PFSK-1 (cell line): ENCODE data around the gene UCP2.

ENCODE experiments used
- FOXP2 ChIP-seq: optimal IDR thresholded peaks from 2 replicates; pipeline ENCODE3; 2011; ENCODE audit warnings: borderline replicate concordance, control low read depth, inconsistent platforms; ENCODE audit not compliant: insufficient read depth; ENCODE audit errors: extremely low read length, extremely low read depth
- POLR2AphosphoS5 ChIP-seq: IDR thresholded peaks from 2 replicates; pipeline ENCODE4 v1.6.1; 2012; ENCODE audit warnings: low read depth, mild to moderate bottlenecking, control low read depth, low read length, moderate library complexity
- REST ChIP-seq, 2 experiments: IDR thresholded peaks; 2 replicates each; pipeline versions ENCODE4 v1.6.1 to v1.8.0; 2011 to 2012; ENCODE audit warnings: low read depth in 2 of 2, low read length in 2 of 2, control low read depth in 1 of 2, inconsistent platforms in 1 of 2, mild to moderate bottlenecking in 1 of 2, moderate library complexity in 1 of 2; ENCODE audit not compliant: insufficient read depth in 1 of 2
- SIN3A ChIP-seq: IDR thresholded peaks from 2 replicates; pipeline ENCODE4 v1.6.1; 2012; ENCODE audit warnings: mild to moderate bottlenecking, low read length, moderate library complexity, borderline replicate concordance; ENCODE audit not compliant: insufficient read depth
- TAF1 ChIP-seq: IDR thresholded peaks from 2 replicates; pipeline ENCODE4 v1.6.1; 2012; ENCODE audit warnings: low read length, control low read depth, borderline replicate concordance; ENCODE audit not compliant: insufficient read depth

Gene UCP2

GRCh38 chr11:74006743-74007304 lies 24.2 kb upstream of the UCP2 start:
- TF ChIP-seq REST (IDR thresholded peaks at IDR 0.05; ENCODE audit: insufficient read depth in 1 of 2, low read depth in 2 of 2, low read length in 2 of 2) = no peak
- no peak for TF ChIP-seq FOXP2
- TF ChIP-seq TAF1 = no peak
- TF ChIP-seq SIN3A = no peak
- no peak for TF ChIP-seq POLR2AphosphoS5

DNA sequence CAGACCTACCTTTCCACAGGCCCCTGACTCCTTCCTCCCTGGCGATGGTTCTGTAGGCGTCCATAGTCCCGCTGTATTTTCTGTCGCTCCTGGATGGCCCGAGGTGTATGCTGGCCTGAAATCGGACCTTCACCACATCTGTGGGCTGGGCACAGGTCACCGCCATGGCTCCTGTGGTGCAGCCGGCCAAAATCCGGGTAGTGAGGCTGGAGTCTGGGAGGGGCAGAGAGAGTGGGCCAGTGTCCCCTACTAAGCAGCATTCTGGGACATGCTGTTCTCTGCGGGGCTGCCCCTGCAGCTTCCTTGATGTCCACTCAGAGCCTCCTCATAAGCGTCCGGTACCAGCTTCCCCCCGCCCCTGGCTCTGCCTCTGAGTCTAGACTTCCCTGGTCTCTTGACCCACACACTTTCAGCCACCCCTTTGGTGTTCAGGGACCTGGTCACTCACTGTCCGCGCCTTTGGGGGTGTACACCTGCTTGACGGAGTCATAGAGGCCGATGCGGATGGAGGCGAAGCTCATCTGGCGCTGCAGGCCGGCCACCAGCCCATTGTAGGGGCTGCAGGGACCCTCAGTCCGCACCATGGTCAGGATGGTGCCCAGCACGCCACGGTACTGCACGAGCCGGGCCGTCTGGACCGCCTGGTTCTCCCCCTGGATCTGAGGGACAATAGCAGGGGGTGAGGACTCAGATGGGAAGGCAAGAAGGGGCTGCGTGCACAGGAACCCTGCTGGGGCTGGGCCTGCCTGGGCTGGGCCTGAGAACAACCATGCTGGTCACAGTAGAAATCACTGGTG lies 23.3 kb upstream of the UCP2 start:
- TF ChIP-seq SIN3A = no peak
- no peak for TF ChIP-seq REST (IDR thresholded peaks at IDR 0.05; ENCODE audit: insufficient read depth in 1 of 2, low read depth in 2 of 2, low read length in 2 of 2)
- TF ChIP-seq POLR2AphosphoS5 = no peak
- TF ChIP-seq FOXP2 = no peak
- TF ChIP-seq TAF1 = no peak

- TF ChIP-seq TAF1 (no peak), REST (IDR thresholded peaks at IDR 0.05; ENCODE audit: insufficient read depth in 1 of 2, low read depth in 2 of 2, low read length in 2 of 2) (no peak), SIN3A (no peak), FOXP2 (no peak), POLR2AphosphoS5 (no peak)
Observed at GRCh38 chr11:74004759-74005615, 22.3 kb upstream of the UCP2 start.

- TF ChIP-seq TAF1 (no peak), FOXP2 (no peak), SIN3A (no peak), POLR2AphosphoS5 (no peak), REST (IDR thresholded peaks at IDR 0.05; ENCODE audit: insufficient read depth in 1 of 2, low read depth in 2 of 2, low read length in 2 of 2) (no peak)
Observed at GRCh38 chr11:74004046-74004695, 21.5 kb upstream of the UCP2 start.
